Hematopoietic multipotent progenitor cell treated with erythropoietin and hydrocortisone succinate and interleukin-3 and kit ligand, for 6 days (in vitro differentiated cells): Measurements from ENCODE around the gene ETNK2.
A peak's percentile ranks its signal among the peaks of the same experiment; 100 is the strongest.

Experiments used
- DNase-seq: peaks from one replicate; pipeline ENCODE4 v3.0.0-alpha.2; 2015

Gene ETNK2

DNA sequence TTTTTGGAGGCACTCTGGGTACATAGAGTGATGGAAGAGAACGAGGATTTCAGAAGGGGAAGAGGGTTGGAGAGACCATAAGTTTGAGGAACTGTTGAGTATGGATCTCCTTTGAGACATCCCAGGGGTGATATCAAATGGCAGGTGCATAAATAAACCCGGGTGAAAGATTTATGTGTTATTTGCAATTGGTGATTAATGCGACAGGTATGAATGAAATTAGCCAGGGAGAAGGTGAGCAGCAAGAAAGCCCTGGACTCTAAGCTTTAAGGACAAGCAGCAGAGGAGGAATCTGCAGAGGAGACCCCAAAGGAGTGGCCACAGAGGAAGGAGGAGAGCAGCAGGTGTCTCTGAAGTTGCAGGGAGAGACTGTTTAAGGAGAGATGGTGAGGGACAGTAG is 23.1 kb upstream of the ETNK2 start:
- no peak for DNase-seq

DNA sequence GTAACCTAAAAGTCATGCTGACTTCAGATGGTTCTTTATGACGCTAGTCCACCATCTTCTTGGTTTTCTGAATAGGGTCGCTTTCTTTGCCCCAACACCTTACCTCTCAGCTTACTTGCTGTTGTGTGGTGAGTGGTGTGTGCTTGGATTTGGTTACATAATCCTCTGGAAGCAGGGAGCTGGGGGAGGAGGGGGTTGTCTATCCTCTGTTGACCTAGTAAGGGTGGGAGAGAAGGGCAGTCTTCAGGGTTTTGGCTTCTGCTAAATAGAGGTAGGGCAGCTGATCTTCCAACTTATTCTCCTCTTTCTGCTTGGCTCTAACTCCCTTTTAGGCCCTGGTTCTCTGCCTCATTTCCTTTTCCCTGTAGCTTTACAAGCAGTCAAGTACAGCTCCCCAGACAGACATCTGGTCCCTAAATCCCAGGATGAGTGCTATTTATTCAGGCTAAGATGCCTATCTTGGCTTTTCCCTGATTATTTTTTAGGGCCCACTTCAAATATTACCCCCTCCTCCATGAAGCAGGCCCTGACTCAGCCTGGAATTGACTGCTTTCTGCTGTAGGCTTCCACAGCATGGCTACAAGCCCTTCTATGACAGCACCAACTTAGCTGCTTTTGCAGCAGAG is 20.7 kb upstream of the ETNK2 start:
- no peak for DNase-seq

- DNase-seq, result no peak
These were observed 19.9 kb upstream of the ETNK2 start for GRCh38 chr1:204171751-204172178.

DNA sequence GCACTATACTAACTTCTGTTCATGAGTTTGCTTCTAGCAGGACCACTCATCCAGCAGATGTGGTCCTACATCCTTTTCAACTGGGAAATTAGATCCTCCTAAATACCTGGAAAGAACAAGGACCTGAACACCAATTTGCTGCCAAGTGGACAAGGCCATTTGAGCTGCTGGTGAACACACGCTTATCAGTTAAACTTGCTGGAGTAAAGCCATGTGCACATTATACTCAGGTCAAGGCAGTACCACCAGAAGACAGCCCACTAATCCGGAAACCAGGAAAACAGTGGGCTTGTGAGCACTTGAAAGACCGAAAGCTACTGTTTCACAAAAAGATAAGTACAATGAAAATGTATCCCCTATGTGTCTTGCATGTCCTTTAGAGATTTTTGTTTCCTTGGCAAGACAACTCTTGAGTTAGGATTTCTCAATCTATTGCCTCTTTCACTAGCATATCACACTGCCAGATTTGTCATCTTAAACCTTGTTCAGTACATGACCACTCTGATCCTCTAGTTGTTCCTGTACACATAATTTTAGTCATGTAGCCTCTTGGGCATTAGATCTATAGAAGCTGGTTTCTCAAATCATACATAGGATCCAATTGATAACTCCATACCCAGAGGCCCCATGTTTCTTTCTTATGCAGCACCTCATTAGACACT is 18.8 kb upstream of the ETNK2 start:
- no peak for DNase-seq

DNA sequence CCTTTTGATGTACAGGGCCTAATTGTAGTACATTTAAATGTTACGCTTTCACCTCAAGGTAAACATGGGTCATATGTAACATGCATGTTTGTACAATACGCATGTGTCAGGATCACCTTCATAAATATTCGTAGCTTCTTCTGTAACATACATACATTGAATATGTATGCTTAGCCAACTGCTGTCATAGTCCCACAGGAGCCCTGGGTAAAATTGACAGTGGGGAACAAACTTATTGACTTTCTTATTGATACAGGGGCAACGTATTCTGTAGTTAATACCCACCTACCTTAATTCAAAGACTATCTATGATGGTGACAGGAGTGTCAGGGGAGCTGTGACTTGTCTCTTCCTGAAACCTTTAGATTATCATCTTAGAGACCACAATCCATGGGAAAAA is 18.0 kb upstream of the ETNK2 start:
- no peak for DNase-seq

DNA sequence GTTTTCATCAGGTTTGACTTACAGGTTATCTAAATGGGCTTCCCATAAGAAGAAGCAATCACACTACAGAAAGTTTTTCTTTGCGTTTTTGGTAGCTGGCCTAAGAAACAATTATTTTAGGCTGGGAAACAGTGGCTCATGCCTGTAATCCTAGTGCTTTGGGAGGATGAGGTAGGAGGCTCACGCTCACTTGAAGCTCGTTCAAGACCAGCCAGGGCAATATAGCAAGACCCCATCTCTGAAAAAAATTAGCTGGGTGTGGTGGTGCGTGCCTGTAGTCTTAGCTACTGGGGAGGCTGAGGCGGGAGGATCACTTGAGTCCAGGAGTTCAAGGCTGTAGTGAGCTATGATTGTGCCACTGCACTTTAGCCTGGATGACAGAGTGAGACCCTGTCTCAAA is 15.9 kb upstream of the ETNK2 start:
- no peak for DNase-seq

DNA sequence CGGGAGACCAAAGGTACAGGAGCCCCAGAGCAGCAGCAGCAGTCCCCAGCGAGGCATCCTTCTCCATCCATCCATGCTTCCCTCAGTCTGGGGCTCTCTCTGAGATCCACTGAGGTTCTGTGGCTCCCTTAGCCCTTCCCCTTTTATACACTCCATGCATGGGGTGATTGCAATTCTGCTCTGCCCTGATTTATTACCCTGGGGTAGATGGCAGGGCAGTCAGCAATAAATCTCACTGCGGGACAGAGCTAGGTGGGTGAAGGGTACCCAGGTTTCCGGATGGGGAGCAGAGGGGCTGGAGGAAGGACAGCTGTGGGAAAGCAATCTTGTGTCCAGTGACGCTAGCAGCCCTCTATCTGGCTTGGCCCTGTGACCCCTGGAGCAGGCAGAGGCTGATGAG is 14.4 kb upstream of the ETNK2 start, which contains the start of gene REN:
Gene REN, minus strand, starts transcription at position 119 of the 400 bp plus-strand sequence. Its CDS starts 44 bp downstream, at position 75.
- DNase-seq, result no peak

- DNase-seq, result peak; percentile 77
These were observed 10.7 kb upstream of the ETNK2 start for GRCh38 chr1:204162494-204163074.

GRCh38 chr1:204161609-204162493 is 10.0 kb upstream of the ETNK2 start:
- no peak for DNase-seq

DNA sequence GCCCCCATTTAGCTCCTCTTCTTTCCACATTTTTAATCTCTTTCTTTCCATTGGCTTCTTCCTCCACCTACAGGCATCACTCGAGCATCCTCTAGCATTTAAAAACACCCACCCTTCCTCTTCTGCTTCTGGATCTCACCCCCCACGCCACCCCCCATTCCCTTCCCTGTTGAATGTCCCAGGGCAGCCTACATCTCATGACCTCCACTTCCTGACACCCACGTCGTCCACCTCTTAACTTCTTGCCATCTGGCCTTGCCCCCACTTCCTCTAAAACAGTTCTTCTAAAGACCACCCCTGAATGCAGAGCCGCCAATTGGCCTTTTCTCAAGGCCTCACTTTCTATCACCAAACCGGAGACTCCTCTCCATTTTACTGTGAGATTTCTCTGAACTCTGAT is 6.1 kb upstream of the ETNK2 start:
- no peak for DNase-seq

DNA sequence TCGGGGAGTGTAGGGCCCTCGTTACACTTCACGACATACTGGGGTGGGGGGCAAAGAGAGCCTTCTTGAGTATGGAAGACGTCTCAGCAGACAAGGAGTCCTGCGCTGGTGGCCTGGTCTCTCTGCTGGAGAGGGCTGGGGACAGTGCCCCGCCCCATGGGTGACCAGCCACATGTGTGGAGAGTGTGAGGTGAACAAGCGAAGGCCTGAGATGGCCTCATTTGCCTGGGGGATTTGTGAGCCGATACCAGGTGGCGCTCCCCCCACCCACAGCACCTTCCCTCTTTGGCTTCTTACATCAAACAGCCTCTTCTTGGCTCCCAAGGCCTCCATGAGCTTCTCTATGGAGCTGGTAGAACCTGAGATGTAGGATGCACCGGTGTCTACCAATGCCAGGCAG is 4.0 kb upstream of the ETNK2 start:
- DNase-seq, result no peak

DNA sequence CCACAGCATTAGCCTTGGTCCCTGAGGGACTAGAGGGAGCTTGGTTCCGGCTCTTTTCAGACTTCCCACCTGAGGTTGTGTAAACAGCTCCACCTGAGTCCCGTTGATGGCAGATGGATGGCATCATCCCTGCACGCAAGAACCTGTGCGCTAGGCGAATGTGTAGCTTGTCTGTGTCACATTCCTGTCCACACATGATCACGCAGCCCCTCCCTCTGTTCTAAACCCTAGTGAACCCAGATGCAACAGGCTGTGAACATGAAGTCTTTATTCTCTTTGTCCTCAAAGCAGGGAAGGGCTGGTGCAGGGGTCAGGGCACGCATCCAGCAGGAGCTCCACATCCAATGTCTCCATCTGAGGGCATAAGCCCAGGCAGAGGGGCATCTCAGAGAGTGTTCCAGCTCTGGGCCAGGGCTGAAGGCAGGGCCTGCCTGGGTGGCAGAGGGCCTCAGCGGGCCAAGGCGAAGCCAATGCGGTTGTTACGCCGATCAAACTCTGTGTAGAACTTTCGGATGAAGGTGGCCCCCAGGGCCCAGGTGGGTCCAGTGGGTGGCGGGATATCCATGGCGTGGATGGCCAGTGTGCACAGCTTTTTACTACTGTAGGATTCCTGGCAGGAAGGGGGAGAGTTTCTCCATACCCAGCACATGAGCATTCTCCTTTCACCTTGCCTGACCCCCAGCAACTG is 2.9 kb upstream of the ETNK2 start:
- no peak for DNase-seq

DNA sequence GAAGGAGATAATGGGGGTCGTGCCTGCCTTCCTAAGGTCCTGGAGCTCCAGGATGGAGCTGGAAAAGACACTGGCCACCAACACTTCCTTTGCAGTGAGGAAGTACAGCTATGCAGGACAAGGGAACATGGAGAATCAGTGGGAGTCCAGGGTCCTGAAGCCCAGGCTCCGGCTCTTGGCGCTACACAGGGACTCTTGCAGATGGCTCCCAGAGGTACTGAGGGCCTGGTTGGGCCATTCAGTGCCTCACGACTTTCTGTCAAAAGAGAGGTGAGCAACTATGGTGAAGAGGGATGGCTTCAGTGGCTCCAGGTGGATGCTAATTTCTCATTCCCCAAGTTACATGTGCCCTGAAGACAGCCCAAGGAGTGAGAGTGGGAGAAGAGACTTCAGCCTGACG is 1.8 kb upstream of the ETNK2 start:
- DNase-seq, result no peak

DNA sequence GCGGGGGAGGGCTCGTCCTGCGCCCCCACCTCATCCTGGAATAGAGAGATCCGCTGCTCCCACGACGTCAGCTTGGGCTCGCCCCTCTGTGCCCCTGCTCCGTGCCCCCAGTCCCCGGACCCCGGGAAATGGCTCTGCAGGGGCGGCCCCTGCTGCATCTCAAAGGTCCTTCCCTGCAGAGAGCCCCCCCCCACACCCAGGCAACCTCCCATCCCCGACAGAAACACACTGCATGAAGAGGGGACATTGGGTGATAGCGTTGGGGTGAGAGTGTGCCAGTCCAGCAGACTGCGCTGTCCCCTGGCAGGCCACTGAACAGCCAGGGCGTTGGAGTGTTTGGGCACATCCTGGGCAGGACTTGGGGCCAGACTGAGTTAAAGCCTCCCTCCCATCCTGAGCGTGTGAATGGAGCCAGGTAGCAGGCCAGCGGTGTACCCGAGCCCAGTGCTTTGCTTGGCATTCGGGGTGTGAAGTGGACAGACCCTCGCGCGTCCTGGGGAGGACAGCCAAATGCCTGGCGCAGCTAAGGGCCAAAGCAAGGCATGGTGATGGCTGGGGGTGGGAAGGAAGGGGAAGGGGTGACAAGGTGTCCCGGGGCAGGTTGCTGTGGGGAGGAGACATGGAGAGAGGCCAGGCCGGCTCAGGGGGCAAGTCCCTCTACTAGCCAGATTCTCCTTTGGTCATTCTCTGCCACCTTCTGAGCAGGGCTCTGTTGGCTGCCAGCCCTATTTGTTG is 633 bp upstream of the ETNK2 start:
- DNase-seq, result no peak

- DNase-seq, result no peak
These were observed 917 bp downstream of the ETNK2 start for GRCh38 chr1:204150702-204151551.

- DNase-seq, result no peak
These were observed 1.9 kb downstream of the ETNK2 start for GRCh38 chr1:204149635-204150565.

DNA sequence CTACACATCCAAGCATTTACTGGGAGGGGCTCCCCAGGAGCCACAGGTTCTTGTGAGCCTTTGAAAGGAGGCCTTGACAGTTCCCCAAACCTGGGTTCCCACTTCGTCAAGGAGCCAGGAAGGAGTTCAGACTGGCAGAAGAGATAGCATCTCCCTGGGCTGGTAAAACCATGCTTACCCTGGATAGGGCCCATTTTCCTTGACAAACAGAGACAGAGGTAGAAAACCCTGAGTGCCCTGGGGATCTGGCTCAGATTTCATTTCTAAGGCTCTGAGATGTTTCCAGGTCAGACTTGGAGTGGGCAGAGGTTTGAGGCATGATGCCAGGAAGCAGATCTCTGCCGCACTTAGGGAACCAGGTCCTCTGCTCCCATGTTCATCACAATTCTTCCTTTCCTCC is 2.7 kb downstream of the ETNK2 start:
- DNase-seq, result no peak

DNA sequence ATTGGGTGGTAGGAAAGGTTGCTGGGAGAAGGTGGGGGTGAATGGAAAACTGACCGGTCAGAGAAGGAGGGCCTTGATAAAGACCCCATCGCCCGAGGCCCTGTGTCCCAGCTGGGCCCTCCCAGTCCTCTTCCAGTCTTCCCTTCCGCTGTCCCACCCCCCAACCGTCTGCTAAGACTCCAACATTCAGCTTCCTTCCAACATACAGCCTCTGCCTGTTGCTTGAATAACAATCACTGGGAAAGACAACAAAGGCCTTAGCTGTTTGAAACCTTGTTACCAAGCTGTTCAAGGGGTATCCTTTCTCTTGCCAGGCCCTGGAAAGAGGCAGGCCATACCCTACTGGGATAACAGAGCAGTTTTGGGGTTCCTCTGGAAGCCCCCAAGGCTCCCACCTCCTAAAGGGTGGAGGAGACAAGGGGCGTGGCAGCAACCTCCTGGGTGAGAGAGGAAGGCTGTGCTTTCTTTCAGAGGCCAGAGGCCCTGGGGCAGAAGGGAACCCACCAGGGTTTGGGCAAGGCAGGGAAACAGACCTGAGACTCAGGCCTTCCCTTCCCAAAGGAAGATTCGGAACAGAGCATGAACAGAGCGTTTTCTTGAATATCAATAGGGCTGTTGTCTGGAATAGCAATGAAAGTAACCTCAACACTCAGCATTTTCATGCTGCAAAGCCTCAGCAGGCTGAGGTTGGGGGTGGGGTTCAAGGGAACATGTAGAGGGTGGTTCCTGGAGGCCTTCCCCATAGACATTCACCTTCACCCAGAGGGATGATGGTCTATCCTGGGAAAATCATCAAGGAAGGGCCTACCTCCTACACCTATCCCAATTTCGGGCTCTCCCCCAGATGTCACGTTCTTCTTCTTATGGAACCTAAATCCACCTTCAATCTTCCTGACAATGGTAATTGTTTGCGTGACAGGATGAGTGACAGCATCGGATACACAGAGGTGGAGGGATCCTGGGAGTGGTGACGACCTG is 4.1 kb downstream of the ETNK2 start:
- DNase-seq, result no peak

GRCh38 chr1:204146965-204147364 is 4.9 kb downstream of the ETNK2 start:
- no peak for DNase-seq
